ENCODE results near the gene ISCU.
A peak's percentile ranks its signal among the peaks of the same experiment; 100 is the strongest.

Gene ISCU

DNA sequence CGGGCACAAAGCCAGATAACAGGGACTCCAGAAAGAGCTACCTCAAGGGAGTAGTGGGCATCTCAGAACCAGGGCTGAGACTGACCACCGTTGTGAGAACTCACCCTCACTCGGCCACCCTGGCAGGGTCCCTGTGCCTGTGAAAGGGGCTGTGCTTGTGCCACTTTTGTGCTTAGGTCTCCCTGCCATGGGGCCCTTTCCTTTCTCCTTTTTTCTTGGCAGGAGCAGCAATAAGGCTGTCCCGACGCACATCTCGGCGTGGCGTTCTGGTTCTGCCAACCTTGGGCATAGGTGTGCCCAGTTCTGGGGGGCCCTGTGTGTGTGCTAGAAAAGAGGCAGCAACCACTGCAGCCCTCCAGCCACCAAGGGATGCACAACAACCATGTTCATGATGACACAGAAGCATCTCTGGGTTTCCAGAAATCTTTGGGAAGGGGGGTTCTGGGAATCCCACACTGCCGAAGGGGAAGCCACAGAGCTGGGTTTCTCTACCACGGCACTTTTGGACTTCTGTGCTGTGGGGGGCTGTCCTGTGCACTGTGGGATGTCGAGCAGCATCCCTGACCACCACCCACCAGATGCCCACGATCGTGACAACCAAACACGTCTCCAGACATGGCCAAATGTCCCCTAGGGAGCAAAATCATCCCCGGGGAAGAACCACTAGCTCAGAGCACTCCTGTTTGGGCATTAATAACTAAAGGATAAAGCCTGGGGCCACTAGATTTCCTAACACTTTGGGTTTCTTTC is 48.6 kb downstream of the ISCU start:
- ATAC-seq = no peak
- TF ChIP-seq TCF4 (CRISPR knock-in tag; IDR thresholded peaks at IDR 0.05; ENCODE audit: borderline replicate concordance) = no peak
- no peak for TF ChIP-seq ISL1 (CRISPR knock-in tag; IDR thresholded peaks at IDR 0.05)
- TF ChIP-seq ARNTL (CRISPR knock-in tag; IDR thresholded peaks at IDR 0.05; ENCODE audit: borderline replicate concordance, low read depth) = no peak
- no peak for TF ChIP-seq ZFP30 (CRISPR knock-in tag; IDR thresholded peaks at IDR 0.05)
- TF ChIP-seq, protein P1, sequence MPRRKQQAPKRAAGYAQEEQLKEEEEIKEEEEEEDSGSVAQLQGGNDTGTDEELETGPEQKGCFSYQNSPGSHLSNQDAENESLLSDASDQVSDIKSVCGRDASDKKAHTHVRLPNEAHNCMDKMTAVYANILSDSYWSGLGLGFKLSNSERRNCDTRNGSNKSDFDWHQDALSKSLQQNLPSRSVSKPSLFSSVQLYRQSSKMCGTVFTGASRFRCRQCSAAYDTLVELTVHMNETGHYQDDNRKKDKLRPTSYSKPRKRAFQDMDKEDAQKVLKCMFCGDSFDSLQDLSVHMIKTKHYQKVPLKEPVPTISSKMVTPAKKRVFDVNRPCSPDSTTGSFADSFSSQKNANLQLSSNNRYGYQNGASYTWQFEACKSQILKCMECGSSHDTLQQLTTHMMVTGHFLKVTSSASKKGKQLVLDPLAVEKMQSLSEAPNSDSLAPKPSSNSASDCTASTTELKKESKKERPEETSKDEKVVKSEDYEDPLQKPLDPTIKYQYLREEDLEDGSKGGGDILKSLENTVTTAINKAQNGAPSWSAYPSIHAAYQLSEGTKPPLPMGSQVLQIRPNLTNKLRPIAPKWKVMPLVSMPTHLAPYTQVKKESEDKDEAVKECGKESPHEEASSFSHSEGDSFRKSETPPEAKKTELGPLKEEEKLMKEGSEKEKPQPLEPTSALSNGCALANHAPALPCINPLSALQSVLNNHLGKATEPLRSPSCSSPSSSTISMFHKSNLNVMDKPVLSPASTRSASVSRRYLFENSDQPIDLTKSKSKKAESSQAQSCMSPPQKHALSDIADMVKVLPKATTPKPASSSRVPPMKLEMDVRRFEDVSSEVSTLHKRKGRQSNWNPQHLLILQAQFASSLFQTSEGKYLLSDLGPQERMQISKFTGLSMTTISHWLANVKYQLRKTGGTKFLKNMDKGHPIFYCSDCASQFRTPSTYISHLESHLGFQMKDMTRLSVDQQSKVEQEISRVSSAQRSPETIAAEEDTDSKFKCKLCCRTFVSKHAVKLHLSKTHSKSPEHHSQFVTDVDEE (CRISPR knock-in tag; IDR thresholded peaks at IDR 0.05) = no peak
- TF ChIP-seq OSR1 (CRISPR knock-in tag; IDR thresholded peaks at IDR 0.05) = no peak
- no peak for TF ChIP-seq TOX (CRISPR knock-in tag; IDR thresholded peaks at IDR 0.05; ENCODE audit: borderline replicate concordance)
- TF ChIP-seq, protein P2, sequence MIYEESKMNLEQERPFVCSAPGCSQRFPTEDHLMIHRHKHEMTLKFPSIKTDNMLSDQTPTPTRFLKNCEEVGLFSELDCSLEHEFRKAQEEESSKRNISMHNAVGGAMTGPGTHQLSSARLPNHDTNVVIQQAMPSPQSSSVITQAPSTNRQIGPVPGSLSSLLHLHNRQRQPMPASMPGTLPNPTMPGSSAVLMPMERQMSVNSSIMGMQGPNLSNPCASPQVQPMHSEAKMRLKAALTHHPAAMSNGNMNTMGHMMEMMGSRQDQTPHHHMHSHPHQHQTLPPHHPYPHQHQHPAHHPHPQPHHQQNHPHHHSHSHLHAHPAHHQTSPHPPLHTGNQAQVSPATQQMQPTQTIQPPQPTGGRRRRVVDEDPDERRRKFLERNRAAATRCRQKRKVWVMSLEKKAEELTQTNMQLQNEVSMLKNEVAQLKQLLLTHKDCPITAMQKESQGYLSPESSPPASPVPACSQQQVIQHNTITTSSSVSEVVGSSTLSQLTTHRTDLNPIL (CRISPR knock-in tag; IDR thresholded peaks at IDR 0.05; ENCODE audit: low read depth) = no peak
- TF ChIP-seq, protein P3, sequence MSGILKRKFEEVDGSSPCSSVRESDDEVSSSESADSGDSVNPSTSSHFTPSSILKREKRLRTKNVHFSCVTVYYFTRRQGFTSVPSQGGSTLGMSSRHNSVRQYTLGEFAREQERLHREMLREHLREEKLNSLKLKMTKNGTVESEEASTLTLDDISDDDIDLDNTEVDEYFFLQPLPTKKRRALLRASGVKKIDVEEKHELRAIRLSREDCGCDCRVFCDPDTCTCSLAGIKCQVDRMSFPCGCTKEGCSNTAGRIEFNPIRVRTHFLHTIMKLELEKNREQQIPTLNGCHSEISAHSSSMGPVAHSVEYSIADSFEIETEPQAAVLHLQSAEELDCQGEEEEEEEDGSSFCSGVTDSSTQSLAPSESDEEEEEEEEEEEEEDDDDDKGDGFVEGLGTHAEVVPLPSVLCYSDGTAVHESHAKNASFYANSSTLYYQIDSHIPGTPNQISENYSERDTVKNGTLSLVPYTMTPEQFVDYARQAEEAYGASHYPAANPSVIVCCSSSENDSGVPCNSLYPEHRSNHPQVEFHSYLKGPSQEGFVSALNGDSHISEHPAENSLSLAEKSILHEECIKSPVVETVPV (CRISPR knock-in tag; IDR thresholded peaks at IDR 0.05) = no peak

DNA sequence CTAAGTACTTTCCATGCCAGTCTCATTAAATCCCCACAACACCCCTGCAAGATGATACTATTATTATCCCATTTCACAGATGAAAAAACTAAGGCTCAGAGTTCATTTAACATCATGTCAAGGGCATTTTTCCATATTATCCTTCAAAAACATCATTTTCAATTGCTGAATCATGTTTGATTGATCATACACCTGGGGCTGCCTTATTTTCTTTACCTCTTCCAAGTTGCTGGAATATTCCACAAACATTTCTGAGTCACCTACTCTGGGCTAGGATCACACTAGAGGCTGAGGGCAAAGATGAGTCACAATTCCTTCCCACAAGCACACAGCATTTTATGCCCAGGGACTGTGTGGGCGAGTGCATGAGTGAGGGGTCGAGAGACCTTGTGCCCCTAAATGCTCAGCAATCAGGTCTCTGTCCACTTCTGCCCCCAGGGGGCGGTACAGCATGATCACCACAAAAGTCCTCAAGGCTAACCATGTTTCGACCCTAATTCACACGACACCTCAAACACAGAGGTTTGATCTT is 49.6 kb downstream of the ISCU start:
- ATAC-seq = peak; percentile 60

More for the DNA sequence above, 49.6 kb downstream of the ISCU start:
- TF ChIP-seq, protein P4, sequence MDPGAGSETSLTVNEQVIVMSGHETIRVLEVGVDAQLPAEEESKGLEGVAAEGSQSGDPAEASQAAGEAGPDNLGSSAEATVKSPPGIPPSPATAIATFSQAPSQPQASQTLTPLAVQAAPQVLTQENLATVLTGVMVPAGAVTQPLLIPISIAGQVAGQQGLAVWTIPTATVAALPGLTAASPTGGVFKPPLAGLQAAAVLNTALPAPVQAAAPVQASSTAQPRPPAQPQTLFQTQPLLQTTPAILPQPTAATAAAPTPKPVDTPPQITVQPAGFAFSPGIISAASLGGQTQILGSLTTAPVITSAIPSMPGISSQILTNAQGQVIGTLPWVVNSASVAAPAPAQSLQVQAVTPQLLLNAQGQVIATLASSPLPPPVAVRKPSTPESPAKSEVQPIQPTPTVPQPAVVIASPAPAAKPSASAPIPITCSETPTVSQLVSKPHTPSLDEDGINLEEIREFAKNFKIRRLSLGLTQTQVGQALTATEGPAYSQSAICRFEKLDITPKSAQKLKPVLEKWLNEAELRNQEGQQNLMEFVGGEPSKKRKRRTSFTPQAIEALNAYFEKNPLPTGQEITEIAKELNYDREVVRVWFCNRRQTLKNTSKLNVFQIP (CRISPR knock-in tag; IDR thresholded peaks at IDR 0.05; ENCODE audit: borderline replicate concordance, low read depth) = no peak; the same call in 1 of the 2 replicates
- TF ChIP-seq, protein P5, sequence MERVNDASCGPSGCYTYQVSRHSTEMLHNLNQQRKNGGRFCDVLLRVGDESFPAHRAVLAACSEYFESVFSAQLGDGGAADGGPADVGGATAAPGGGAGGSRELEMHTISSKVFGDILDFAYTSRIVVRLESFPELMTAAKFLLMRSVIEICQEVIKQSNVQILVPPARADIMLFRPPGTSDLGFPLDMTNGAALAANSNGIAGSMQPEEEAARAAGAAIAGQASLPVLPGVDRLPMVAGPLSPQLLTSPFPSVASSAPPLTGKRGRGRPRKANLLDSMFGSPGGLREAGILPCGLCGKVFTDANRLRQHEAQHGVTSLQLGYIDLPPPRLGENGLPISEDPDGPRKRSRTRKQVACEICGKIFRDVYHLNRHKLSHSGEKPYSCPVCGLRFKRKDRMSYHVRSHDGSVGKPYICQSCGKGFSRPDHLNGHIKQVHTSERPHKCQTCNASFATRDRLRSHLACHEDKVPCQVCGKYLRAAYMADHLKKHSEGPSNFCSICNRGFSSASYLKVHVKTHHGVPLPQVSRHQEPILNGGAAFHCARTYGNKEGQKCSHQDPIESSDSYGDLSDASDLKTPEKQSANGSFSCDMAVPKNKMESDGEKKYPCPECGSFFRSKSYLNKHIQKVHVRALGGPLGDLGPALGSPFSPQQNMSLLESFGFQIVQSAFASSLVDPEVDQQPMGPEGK (CRISPR knock-in tag; IDR thresholded peaks at IDR 0.05; ENCODE audit: borderline replicate concordance) = no peak
- TF ChIP-seq ARNTL (CRISPR knock-in tag; IDR thresholded peaks at IDR 0.05; ENCODE audit: borderline replicate concordance, low read depth) = no peak
- no peak for TF ChIP-seq ZFP3 (CRISPR knock-in tag; IDR thresholded peaks at IDR 0.05)
- TF ChIP-seq GLIS3 (CRISPR knock-in tag; IDR thresholded peaks at IDR 0.05) = no peak
- TF ChIP-seq RARB (CRISPR knock-in tag; IDR thresholded peaks at IDR 0.05) = no peak
- TF ChIP-seq, protein P1 (CRISPR knock-in tag; IDR thresholded peaks at IDR 0.05) = no peak
- no peak for TF ChIP-seq ZNF8 (CRISPR knock-in tag; IDR thresholded peaks at IDR 0.05)
- no peak for TF ChIP-seq ZC3H10 (CRISPR knock-in tag; IDR thresholded peaks at IDR 0.05)
- TF ChIP-seq ISL1 (CRISPR knock-in tag; IDR thresholded peaks at IDR 0.05) = no peak
- TF ChIP-seq CSDC2 (CRISPR knock-in tag; IDR thresholded peaks at IDR 0.05) = no peak
- TF ChIP-seq PPARA (CRISPR knock-in tag; IDR thresholded peaks at IDR 0.05; ENCODE audit: borderline replicate concordance) = no peak
- no peak for TF ChIP-seq ZFP30 (CRISPR knock-in tag; IDR thresholded peaks at IDR 0.05)
- TF ChIP-seq OSR1 (CRISPR knock-in tag; IDR thresholded peaks at IDR 0.05) = no peak
- no peak for TF ChIP-seq ZNF70 (CRISPR knock-in tag; IDR thresholded peaks at IDR 0.05)
- no peak for TF ChIP-seq TCF4 (CRISPR knock-in tag; IDR thresholded peaks at IDR 0.05; ENCODE audit: borderline replicate concordance)
- TF ChIP-seq TOX (CRISPR knock-in tag; IDR thresholded peaks at IDR 0.05; ENCODE audit: borderline replicate concordance) = no peak
- TF ChIP-seq ESRRG (CRISPR knock-in tag; IDR thresholded peaks at IDR 0.05) = no peak
- no peak for TF ChIP-seq ZNF565 (CRISPR knock-in tag; conservative IDR thresholded peaks at IDR 0.05; ENCODE audit: low read depth)

Measured in SK-N-SH treated with all-trans-retinoic acid at 6 μM for 48 hours (cell line).